Naive thymus-derived CD4-positive, alpha-beta T cell (primary cell): ENCODE measurements around the gene CDC42BPG. TPM values are rescaled to one million over a fixed set of nuclear protein-coding genes. Genes with fewer than 3 reads are reported as not detected.
A peak's percentile ranks its signal among the peaks of the same experiment; 100 is the strongest.

ENCODE experiments used
- ATAC-seq: fragments of 150-1000 bp; cut with Tn5 transposase; 2 replicates; pipeline ENCODE4 v1.10.0; 2021; ENCODE audit warnings: mild to moderate bottlenecking, moderate library complexity
- CTCF ChIA-PET: fragments of 350-600 bp; sonication (Branson Sonifier 250); formaldehyde crosslinking; loops from one replicate; lab custom pipeline; 2021; ENCODE audit warnings: antibody characterized with exemption; lab: Charles Lee
- POLR2A ChIA-PET: fragments of 350-600 bp; sonication (Branson Sonifier 250); formaldehyde crosslinking; loops from one replicate; lab custom pipeline; 2021; ENCODE audit warnings: antibody characterized with exemption, inconsistent platforms; lab: Charles Lee
- DNase-seq, 9 donors: peaks; one replicate each; pipeline versions ENCODE4 v3.0.0 to v3.0.0-alpha.2; 2020 to 2022; ENCODE audit warnings: mixed read lengths in 1 of 9
- H3K27ac ChIP-seq: one replicate; pipeline ENCODE4 v1.7.0; 2013; ENCODE audit warnings: mild to moderate bottlenecking, low read depth, low read length, moderate library complexity
- H3K27me3 ChIP-seq, 2 donors: one replicate each; pipeline ENCODE4 v1.7.0; 2013; ENCODE audit warnings: low read length in 2 of 2, mild to moderate bottlenecking in 2 of 2, moderate library complexity in 2 of 2; ENCODE audit not compliant: control insufficient read depth in 2 of 2, insufficient read depth in 2 of 2
- H3K36me3 ChIP-seq, 3 experiments: 1 replicate in 2 of 3; 2 replicates in 1 of 3; pipeline ENCODE4 v1.7.0; 2013; ENCODE audit warnings: low read length in 3 of 3, mild to moderate bottlenecking in 3 of 3, moderate library complexity in 1 of 3; ENCODE audit not compliant: insufficient read depth in 3 of 3, control insufficient read depth in 2 of 3
- H3K4me1 ChIP-seq, 2 donors: one replicate each; pipeline ENCODE4 v1.7.0; 2013; ENCODE audit warnings: low read length in 2 of 2, mild to moderate bottlenecking in 2 of 2, moderate library complexity in 1 of 2; ENCODE audit not compliant: control insufficient read depth in 2 of 2, insufficient read depth in 2 of 2
- H3K4me3 ChIP-seq: 2 replicates; pipeline ENCODE4 v1.7.0; 2013; ENCODE audit warnings: mild to moderate bottlenecking, low read length
- H3K9me3 ChIP-seq, 3 experiments: 1 replicate in 2 of 3; 2 replicates in 1 of 3; pipeline ENCODE4 v1.7.0; 2013; ENCODE audit warnings: low read length in 3 of 3; ENCODE audit not compliant: control insufficient read depth in 2 of 3
- H3K27ac Mint-ChIP-seq, 9 donors: one replicate each; pipeline ENCODE4 v1.8.0; 2020 to 2022; ENCODE audit warnings: mixed read lengths in 9 of 9, mild to moderate bottlenecking in 8 of 9, moderate library complexity in 5 of 9, inconsistent platforms in 2 of 9
- H3K27me3 Mint-ChIP-seq, 5 donors: one replicate each; pipeline ENCODE4 v1.8.0; 2021 to 2022; ENCODE audit warnings: mixed read lengths in 5 of 5, mild to moderate bottlenecking in 1 of 5
- H3K36me3 Mint-ChIP-seq, 5 donors: one replicate each; pipeline ENCODE4 v1.8.0; 2020 to 2022; ENCODE audit warnings: mixed read lengths in 5 of 5, mild to moderate bottlenecking in 3 of 5, inconsistent platforms in 1 of 5
- H3K4me1 Mint-ChIP-seq, 7 donors: one replicate each; pipeline ENCODE4 v1.8.0; 2020 to 2022; ENCODE audit warnings: mixed read lengths in 7 of 7, mild to moderate bottlenecking in 3 of 7, inconsistent platforms in 1 of 7
- H3K4me3 Mint-ChIP-seq, 10 donors: one replicate each; pipeline ENCODE4 v1.8.0; 2020 to 2022; ENCODE audit warnings: mild to moderate bottlenecking in 10 of 10, mixed read lengths in 10 of 10, moderate library complexity in 6 of 10, inconsistent platforms in 2 of 10
- H3K9me3 Mint-ChIP-seq, 11 donors: one replicate each; pipeline ENCODE4 v1.8.0; 2020 to 2022; ENCODE audit warnings: mixed read lengths in 11 of 11, mild to moderate bottlenecking in 4 of 11, inconsistent platforms in 1 of 11, moderate library complexity in 1 of 11
- intact Hi-C, 2 donors: fragments of 100-400 bp; cut with micrococcal nuclease; formaldehyde crosslinking; loops; one replicate each; pipeline ENCODE4 v1.15.1; 2023
- polyA plus RNA-seq, 2 donors: library from polyadenylated mRNA; unstranded; fragments of 300-500 nt; fragmentation: Illumina TruSeq; gene quantifications; one replicate each; pipeline ENCODE4 v1.2.3, GENCODE V29; 2021
- total RNA-seq, 6 experiments: library from RNA in 5 of 6; stranded (reverse) in 5 of 6; gene quantifications; 1 replicate in 5 of 6; 2 replicates in 1 of 6; pipeline ENCODE4 v1.2.3 and lab custom pipeline; 2021 to 2026

Gene CDC42BPG
- total and polyA plus RNA-seq, 7 experiments from 2014 or later: 0.22 to 9.2 (median 6.9) TPM

DNA sequence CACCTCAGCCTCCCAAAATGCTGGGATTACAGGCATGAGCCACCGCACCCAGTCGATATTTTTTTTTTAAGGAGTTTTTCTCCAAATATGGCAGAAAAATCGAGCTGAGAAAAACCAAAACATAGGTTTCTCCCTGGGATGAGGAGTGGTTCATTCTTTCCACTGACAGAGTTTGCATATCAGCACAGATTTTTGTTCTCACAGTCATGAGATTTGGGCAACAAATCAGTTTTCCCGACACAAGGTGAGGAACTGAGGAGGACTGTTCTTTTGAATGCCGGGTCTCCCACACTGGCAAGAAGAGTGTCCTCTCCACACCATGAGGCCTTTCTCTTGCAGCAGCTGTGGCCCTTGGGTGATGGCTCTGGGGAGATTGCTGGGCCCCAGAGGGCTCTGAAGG is 37.8 kb upstream of the CDC42BPG start:
- DNase-seq: no peak
- intact Hi-C loops: no loop called here
- no peak overlapping the region for H3K4me3 ChIP-seq
- H3K27ac ChIP-seq: no peak overlapping the region
- no peaks in the 10 kb centered on the region for H3K27me3 Mint-ChIP-seq
- peaks cover 0 to 3% (median 0%) of the 10 kb centered on the region in 11 donors for H3K9me3 Mint-ChIP-seq
- no peaks in the 10 kb centered on the region for H3K9me3 ChIP-seq
- no peak overlapping the region for H3K4me3 Mint-ChIP-seq
- H3K36me3 Mint-ChIP-seq: peaks cover 0 to 5% (median 0%) of the 10 kb centered on the region in 5 donors
- ChIA-PET CTCF (interaction anchor here (0.6 to 30.3 kb wide), 3 partner anchors 26 to 42 kb away, joined by 3 to 945 read pairs (median 3); partner anchors contain the start of genes CDC42BPG and PPP2R5B), POLR2A (interaction anchor here (0.7 to 26.0 kb wide), 4 partner anchors 9 to 240 kb away, joined by 3 to 1324 read pairs (median 48); partner anchors contain the start of genes CDC42BPG, FAU, MRPL49 and SF1)
- H3K4me1 ChIP-seq: peaks cover 32% of the 10 kb centered on the region in 2 donors
- H3K27me3 ChIP-seq: no peaks in the 10 kb centered on the region
- H3K27ac Mint-ChIP-seq: peak overlapping the region in 2 of 9 donors; percentile 4 to 43
- peaks cover 0 to 7% (median 0%) of the 10 kb centered on the region in 3 experiments for H3K36me3 ChIP-seq
- ATAC-seq: no peak
- H3K4me1 Mint-ChIP-seq: peaks cover 37 to 50% (median 45%) of the 10 kb centered on the region in 7 donors

DNA sequence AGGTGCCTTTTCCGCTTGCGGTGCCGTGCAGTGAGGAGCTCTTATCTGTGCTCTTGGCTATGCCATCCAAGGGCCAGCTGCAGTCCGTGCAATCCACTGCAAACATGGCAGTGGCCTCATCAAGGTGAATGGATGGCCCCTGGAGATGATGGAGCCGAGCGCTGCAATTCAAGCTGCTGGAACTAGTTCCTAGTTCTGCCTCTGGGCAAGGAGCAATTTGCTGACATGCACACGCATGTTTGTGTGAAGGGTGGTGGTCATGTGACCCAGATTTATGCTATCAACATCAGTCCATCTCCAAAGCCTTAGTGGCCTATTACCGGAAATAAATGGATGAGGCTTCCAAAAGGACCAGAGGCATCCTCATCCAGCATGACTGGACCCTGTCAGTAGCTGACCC is 37.0 kb upstream of the CDC42BPG start:
- peaks cover 30 to 32% of the 10 kb centered on the region in 2 donors for H3K4me1 ChIP-seq
- peaks cover 0 to 12% (median 3%) of the 10 kb centered on the region in 5 donors for H3K36me3 Mint-ChIP-seq

DNA sequence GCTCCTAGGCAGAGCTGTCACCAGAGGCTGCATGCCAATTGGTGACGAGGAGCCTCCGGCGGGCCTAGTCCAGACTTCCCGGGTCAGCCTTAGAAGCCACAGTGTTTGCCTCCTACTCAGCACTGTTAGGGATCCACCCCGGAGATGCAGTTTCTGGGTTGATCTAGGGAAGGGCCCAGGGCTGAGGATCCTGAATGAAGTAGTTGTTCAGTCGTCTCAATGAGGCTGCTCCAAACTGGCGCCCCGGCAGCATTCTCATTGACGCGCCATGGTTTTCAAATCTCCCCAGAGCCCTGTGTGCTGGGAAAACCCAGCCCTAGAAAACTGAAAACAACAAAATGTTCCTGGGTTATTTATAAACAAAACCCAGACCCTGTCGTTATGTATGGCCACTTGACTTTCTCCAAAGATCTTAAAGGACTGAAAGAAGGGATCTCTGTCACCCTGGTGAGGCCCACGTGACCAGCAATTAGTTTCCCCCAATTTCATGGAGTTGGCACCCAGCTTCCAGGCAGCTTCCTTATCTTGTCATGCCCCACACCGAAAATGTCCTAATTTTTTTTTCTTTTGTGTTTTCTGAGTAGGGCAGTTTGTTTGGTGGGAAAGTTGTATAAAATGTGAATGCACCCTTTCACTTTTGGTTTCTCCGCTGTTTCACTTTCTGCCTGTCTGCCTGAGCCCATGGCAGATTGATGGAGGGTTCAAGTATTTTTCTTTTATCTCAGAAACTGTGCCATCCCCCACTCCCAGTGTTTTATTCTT is 36.0 kb upstream of the CDC42BPG start:
- Mint-ChIP-seq H3K27me3 (no peaks in the 10 kb centered on the region), H3K4me3 (peak overlapping the region; percentile 90 to 99 (median 97)), H3K9me3 (peaks cover 0 to 3% (median 0%) of the 10 kb centered on the region in 11 donors), H3K36me3 (peaks cover 0 to 20% (median 11%) of the 10 kb centered on the region in 5 donors), H3K27ac (peak overlapping the region; percentile 88 to 98 (median 94)), H3K4me1 (peaks cover 43 to 58% (median 52%) of the 10 kb centered on the region in 7 donors)
- POLR2A ChIA-PET: interaction anchor here (1.1 to 26.0 kb wide), 7 partner anchors 8 to 237 kb away, joined by 3 to 1324 read pairs (median 4); partner anchors contain the start of genes CDC42BPG, RASGRP2 and ZNHIT2
- H3K27ac ChIP-seq: peak overlapping the region; percentile 81
- DNase-seq: peak in 3 of 9 donors; percentile 34 to 48 (median 47)
- intact Hi-C loops: no loop called here
- peaks cover 31 to 34% of the 10 kb centered on the region in 2 donors for H3K4me1 ChIP-seq
- H3K36me3 ChIP-seq: peaks cover 0 to 7% (median 0%) of the 10 kb centered on the region in 3 experiments
- H3K9me3 ChIP-seq: no peaks in the 10 kb centered on the region
- H3K4me3 ChIP-seq: peak overlapping the region; percentile 54
- CTCF ChIA-PET: interaction anchor here (0.6 to 30.3 kb wide), 4 partner anchors 13 to 148 kb away, joined by 3 to 945 read pairs (median 4); partner anchors contain the start of gene CDC42BPG
- no peak for ATAC-seq
- H3K27me3 ChIP-seq: no peaks in the 10 kb centered on the region

More for the DNA sequence above, 37.0 kb upstream of the CDC42BPG start:
- DNase-seq (no peak), ATAC-seq (no peak)
- POLR2A ChIA-PET: interaction anchor here (0.7 to 26.0 kb wide), 7 partner anchors 9 to 240 kb away, joined by 3 to 1324 read pairs (median 4); partner anchors contain the start of genes CDC42BPG, FAU, MRPL49 and RASGRP2
- H3K9me3 ChIP-seq: no peaks in the 10 kb centered on the region
- H3K27ac ChIP-seq: no peak overlapping the region
- Mint-ChIP-seq H3K4me3 (peak overlapping the region in 8 of 10 donors; percentile 26 to 99 (median 80)), H3K27ac (peak overlapping the region in 8 of 9 donors; percentile 90 to 98 (median 94)), H3K9me3 (peaks cover 0 to 3% (median 0%) of the 10 kb centered on the region in 11 donors), H3K27me3 (no peaks in the 10 kb centered on the region), H3K4me1 (peaks cover 41 to 56% (median 50%) of the 10 kb centered on the region in 7 donors)
- CTCF ChIA-PET: interaction anchor here (0.6 to 30.3 kb wide), 5 partner anchors 12 to 381 kb away, joined by 3 to 945 read pairs (median 6); partner anchors contain the start of gene CDC42BPG
- H3K27me3 ChIP-seq: no peaks in the 10 kb centered on the region
- intact Hi-C loops: no loop called here
- peaks cover 0 to 7% (median 0%) of the 10 kb centered on the region in 3 experiments for H3K36me3 ChIP-seq
- H3K4me3 ChIP-seq: no peak overlapping the region

DNA sequence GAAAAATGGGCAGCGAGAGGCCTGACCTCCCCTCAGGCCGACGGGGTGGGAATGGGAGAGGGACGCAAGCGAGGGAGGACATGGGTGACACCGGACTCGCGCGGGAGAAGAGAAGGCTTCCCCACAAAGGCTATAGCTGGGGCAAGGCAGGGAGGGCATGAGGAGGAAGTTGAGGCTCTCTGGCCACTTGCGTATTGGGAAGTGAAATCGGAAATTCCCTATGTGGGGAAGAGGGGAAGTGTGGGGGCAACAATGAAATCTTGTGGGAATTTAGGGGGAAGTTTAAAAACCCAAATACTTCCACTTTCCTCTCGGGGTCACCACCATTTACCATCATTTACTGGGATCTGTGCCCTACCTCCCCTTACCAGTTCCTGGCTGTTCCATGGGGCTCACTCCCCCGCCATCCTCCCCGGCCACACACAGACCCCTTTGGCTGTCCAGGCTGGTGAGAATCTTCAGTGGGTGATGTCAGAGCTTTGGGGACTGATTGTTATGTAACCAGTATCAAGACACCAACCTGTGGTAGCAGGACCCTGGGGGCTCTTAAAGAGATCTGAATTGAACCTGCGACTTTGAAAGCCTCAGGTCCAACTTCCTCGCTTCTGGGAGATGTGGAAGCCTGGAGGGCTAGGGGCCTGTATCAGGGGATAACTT is 34.9 kb upstream of the CDC42BPG start:
- Histone ChIP-seq H3K27me3 (no peaks in the 10 kb centered on the region), H3K27ac (peak overlapping the region; percentile 81), H3K36me3 (peaks cover 0 to 14% (median 5%) of the 10 kb centered on the region in 3 experiments), H3K9me3 (no peaks in the 10 kb centered on the region), H3K4me1 (peaks cover 36 to 41% of the 10 kb centered on the region in 2 donors), H3K4me3 (peak overlapping the region; percentile 100)
- Mint-ChIP-seq H3K27ac (peak overlapping the region; percentile 88 to 98 (median 94)), H3K27me3 (no peaks in the 10 kb centered on the region), H3K4me3 (peak overlapping the region; percentile 90 to 99 (median 97)), H3K9me3 (peaks cover 0 to 3% (median 0%) of the 10 kb centered on the region in 11 donors), H3K4me1 (peaks cover 46 to 63% (median 56%) of the 10 kb centered on the region in 7 donors), H3K36me3 (peaks cover 0 to 25% (median 13%) of the 10 kb centered on the region in 5 donors)
- peak; percentile 4 for ATAC-seq
- ChIA-PET CTCF (interaction anchor here (0.7 to 30.3 kb wide), 5 partner anchors 8 to 90 kb away, joined by 3 to 945 read pairs (median 5); partner anchors contain the start of gene CDC42BPG), POLR2A (interaction anchor here (1.0 to 26.0 kb wide), 7 partner anchors 12 to 644 kb away, joined by 3 to 1324 read pairs (median 4); partner anchors contain the start of genes CDC42BPG, PPP2R5B, RASGRP2 and ZNHIT2)
- intact Hi-C loops: loop anchor here in 1 of 2 donors (2.0 to 5.0 kb wide), 4 partner anchors 15 to 135 kb away; partner anchors contain the start of genes MAP4K2, PPP2R5B and RASGRP2
- no peak for DNase-seq

DNA sequence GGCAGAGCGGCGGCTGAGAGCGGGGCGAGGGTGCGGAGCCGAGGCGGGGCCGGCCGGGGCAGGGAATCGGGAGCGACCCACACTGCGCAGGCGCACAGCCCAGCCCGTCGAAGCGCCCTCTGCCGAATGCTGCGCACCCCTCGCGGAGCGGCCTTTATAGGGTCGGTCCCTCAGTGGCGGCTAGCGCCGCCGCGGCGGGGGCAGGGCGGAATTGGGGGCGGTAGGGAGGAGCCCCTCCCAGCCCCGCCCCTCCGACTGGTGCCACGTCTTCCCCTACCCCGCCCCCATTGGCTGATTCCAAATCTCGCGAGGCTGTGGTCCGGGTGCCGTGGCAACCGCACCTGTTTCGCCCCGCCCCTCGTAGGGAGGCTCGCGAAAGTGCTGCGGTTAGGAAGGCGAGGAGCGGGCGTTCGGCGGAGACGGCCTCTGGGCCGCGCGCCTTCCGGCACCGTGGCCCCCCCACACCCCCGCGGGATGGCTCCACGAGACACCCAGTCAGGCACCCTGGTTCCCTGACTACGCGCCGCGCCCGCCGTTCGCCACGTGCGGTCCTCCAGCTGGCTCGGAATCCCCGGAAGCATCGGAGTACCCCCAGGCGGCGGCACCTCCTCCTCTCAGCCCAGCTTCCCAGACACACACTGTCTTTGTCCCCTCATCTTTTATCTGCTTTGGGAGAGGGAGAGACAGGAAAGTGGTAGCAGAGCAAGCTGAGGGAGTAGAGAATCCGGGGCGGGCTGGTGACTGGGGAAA is 34.2 kb upstream of the CDC42BPG start, which contains the start of gene EHD1:
Gene EHD1, minus strand, starts transcription at position 128 of the 750 bp plus-strand sequence. CDS start 157 bp downstream, outside the sequence.
- Histone ChIP-seq H3K27me3 (no peaks in the 10 kb centered on the region), H3K4me3 (peak within 1 kb of the TSS; percentile 100), H3K4me1 (peaks cover 39 to 45% of the 10 kb centered on the region in 2 donors), H3K36me3 (peaks cover 0 to 18% (median 7%) of the 10 kb centered on the region in 3 experiments), H3K9me3 (no peaks in the 10 kb centered on the region), H3K27ac (peak within 1 kb of the TSS; percentile 81)
- ATAC-seq (peak; percentile 91), DNase-seq (peak; percentile 98 to 99 (median 99))
- H3K36me3 Mint-ChIP-seq: peaks cover 0 to 27% (median 16%) of the 10 kb centered on the region in 5 donors
- H3K27ac Mint-ChIP-seq: peak within 1 kb of the TSS; percentile 88 to 98 (median 94)
- peak within 1 kb of the TSS; percentile 95 to 99 (median 98) for H3K4me3 Mint-ChIP-seq
- peaks cover 0 to 3% (median 0%) of the 10 kb centered on the region in 11 donors for H3K9me3 Mint-ChIP-seq
- intact Hi-C loops: loop anchor here (1.0 to 5.0 kb wide), 14 partner anchors 9 to 619 kb away; partner anchors contain the start of genes ATG2A (in 2 of the 2), PPP2R5B (in 2 of the 2), CDCA5 (in 1 of the 2) and MAP4K2 (in 1 of the 2)
- POLR2A ChIA-PET: interaction anchor here (0.7 to 26.0 kb wide), 9 partner anchors 12 to 644 kb away, joined by 3 to 1324 read pairs (median 4); partner anchors contain the start of genes CDC42BPG, PPP2R5B, RASGRP2 and ZNHIT2
- CTCF ChIA-PET: interaction anchor here (0.7 to 30.3 kb wide), 5 partner anchors 9 to 90 kb away, joined by 3 to 945 read pairs (median 5); partner anchors contain the start of gene CDC42BPG
- peaks cover 49 to 65% (median 60%) of the 10 kb centered on the region in 7 donors for H3K4me1 Mint-ChIP-seq
- H3K27me3 Mint-ChIP-seq: no peaks in the 10 kb centered on the region
